Astrocyte (in vitro differentiated cells and primary cell): ENCODE results near the gene CELF3. TPM values are rescaled to one million over a fixed set of nuclear protein-coding genes. Genes with fewer than 3 reads are reported as not detected.

Experiments
- DNase-seq: peaks from one replicate; pipeline ENCODE4 v3.0.0-alpha.2; 2010; ENCODE audit warnings: low read depth
- FAIRE-seq: peaks from 2 replicates; lab custom pipeline; 2011; peaks lifted over from hg19 to GRCh38; lab: Jason Lieb, UNC
- H2AFZ ChIP-seq: 2 replicates; pipeline ENCODE4 v1.6.0; 2012; ENCODE audit warnings: low read depth, low read length, inconsistent platforms
- H3K27ac ChIP-seq: 2 replicates; pipeline ENCODE4 v1.5.1; 2011; ENCODE audit warnings: low read depth, low read length, inconsistent platforms
- H3K27me3 ChIP-seq: 2 replicates; pipeline ENCODE4 v1.6.0; 2011; ENCODE audit warnings: low read length, inconsistent platforms; ENCODE audit not compliant: insufficient read depth
- H3K36me3 ChIP-seq: 2 replicates; pipeline ENCODE4 v1.5.1; 2011; ENCODE audit warnings: low read length, inconsistent platforms; ENCODE audit not compliant: insufficient read depth
- H3K4me1 ChIP-seq: 2 replicates; pipeline ENCODE4 v1.5.1; 2011; ENCODE audit warnings: low read length, inconsistent platforms; ENCODE audit not compliant: insufficient read depth
- H3K4me2 ChIP-seq: 2 replicates; pipeline ENCODE4 v1.6.0; 2012; ENCODE audit warnings: low read length, inconsistent platforms
- H3K4me3 ChIP-seq: 2 replicates; pipeline ENCODE4 v1.5.1; 2011; ENCODE audit warnings: low read depth, mild to moderate bottlenecking, low read length, inconsistent platforms; ENCODE audit not compliant: insufficient read depth
- H3K79me2 ChIP-seq: 2 replicates; pipeline ENCODE4 v1.6.0; 2012; ENCODE audit warnings: mild to moderate bottlenecking, low read length, inconsistent platforms; ENCODE audit not compliant: insufficient read depth
- H3K9ac ChIP-seq: 2 replicates; pipeline ENCODE4 v1.6.0; 2012; ENCODE audit warnings: mild to moderate bottlenecking, low read length, inconsistent platforms
- H3K9me3 ChIP-seq: 2 replicates; pipeline ENCODE4 v1.5.1; 2012; ENCODE audit warnings: low read depth, mild to moderate bottlenecking, low read length, inconsistent platforms; ENCODE audit not compliant: insufficient read depth
- H4K20me1 ChIP-seq: 2 replicates; pipeline ENCODE4 v1.6.0; 2012; ENCODE audit warnings: low read length, inconsistent platforms; ENCODE audit not compliant: insufficient read depth
- H3K27ac Mint-ChIP-seq: one replicate; pipeline ENCODE4 v1.8.0; 2021; ENCODE audit warnings: mild to moderate bottlenecking, mixed read lengths; ENCODE audit not compliant: unreplicated experiment
- H3K27me3 Mint-ChIP-seq: one replicate; pipeline ENCODE4 v1.8.0; 2021; ENCODE audit warnings: low read depth, mixed read lengths; ENCODE audit not compliant: unreplicated experiment
- H3K36me3 Mint-ChIP-seq: one replicate; pipeline ENCODE4 v1.8.0; 2021; ENCODE audit warnings: low read depth, mixed read lengths; ENCODE audit not compliant: unreplicated experiment
- H3K4me1 Mint-ChIP-seq: one replicate; pipeline ENCODE4 v1.8.0; 2021; ENCODE audit warnings: low read depth, mixed read lengths; ENCODE audit not compliant: unreplicated experiment
- H3K4me3 Mint-ChIP-seq: one replicate; pipeline ENCODE4 v1.8.0; 2021; ENCODE audit warnings: mild to moderate bottlenecking, moderate library complexity, mixed read lengths; ENCODE audit not compliant: unreplicated experiment
- H3K9me3 Mint-ChIP-seq: one replicate; pipeline ENCODE4 v1.8.0; 2021; ENCODE audit warnings: mild to moderate bottlenecking, mixed read lengths; ENCODE audit not compliant: unreplicated experiment
- EZH2 ChIP-seq: IDR thresholded peaks from 2 replicates; pipeline ENCODE4 v1.6.1; 2012; ENCODE audit warnings: mild to moderate bottlenecking, low read length, inconsistent platforms; ENCODE audit not compliant: insufficient read depth
- total RNA-seq: library from RNA; stranded (reverse); gene quantifications from 2 replicates; pipeline ENCODE4 v1.2.1, GENCODE V29; 2021
- TF ChIP-seq, protein P1 (sequence below): IDR thresholded peaks from 2 replicates; pipeline ENCODE4 v1.5.1; 2011; ENCODE audit warnings: low read depth, mild to moderate bottlenecking, inconsistent platforms, low read length, moderate library complexity; ENCODE audit not compliant: insufficient read depth

CELF3 gene
- total RNA-seq, 1 donor from 2014 or later: not detected

DNA sequence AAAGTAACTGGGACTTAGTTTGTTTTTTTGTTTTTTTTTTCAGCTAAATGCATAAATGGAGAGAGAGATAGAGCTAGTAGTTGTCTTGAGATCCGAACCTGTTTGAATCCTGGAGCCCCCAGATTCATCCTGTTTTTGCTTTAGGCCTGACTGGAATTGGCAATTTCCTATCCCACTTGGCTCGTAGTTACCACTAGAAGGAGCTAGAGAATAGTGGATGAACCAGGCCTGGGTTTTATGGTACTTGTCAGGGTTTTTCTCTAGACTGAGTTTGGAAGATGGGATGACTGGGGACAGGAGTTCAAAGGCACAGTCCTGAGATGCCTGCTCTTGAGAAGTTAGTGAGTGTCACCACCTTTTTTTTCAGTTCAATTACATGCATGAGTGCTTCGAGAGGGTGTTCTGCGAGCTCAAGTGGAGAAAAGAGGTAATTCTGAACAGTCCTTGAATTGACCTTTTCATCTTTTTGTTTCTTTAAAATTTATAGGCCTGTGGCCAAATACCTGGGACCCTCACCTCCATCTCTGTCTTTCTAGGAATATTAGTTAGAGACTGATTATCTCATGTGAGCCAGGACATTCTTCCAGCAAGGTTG, 23.4 kb downstream of the CELF3 start:
- Histone ChIP-seq H3K9me3 (no peaks in the 10 kb centered on the region), H3K27ac (no peak overlapping the region), H3K4me2 (no peak overlapping the region), H3K79me2 (no peaks in the 10 kb centered on the region), H3K9ac (no peak overlapping the region), H3K4me1 (no peaks in the 10 kb centered on the region), H3K27me3 (no peaks in the 10 kb centered on the region), H3K36me3 (peaks cover 26% of the 10 kb centered on the region), H3K4me3 (no peak overlapping the region), H2AFZ (no peak overlapping the region), H4K20me1 (no peaks in the 10 kb centered on the region)
- H3K9me3 Mint-ChIP-seq: no peaks in the 10 kb centered on the region
- H3K36me3 Mint-ChIP-seq: peaks cover 19% of the 10 kb centered on the region
- TF ChIP-seq, protein P1, sequence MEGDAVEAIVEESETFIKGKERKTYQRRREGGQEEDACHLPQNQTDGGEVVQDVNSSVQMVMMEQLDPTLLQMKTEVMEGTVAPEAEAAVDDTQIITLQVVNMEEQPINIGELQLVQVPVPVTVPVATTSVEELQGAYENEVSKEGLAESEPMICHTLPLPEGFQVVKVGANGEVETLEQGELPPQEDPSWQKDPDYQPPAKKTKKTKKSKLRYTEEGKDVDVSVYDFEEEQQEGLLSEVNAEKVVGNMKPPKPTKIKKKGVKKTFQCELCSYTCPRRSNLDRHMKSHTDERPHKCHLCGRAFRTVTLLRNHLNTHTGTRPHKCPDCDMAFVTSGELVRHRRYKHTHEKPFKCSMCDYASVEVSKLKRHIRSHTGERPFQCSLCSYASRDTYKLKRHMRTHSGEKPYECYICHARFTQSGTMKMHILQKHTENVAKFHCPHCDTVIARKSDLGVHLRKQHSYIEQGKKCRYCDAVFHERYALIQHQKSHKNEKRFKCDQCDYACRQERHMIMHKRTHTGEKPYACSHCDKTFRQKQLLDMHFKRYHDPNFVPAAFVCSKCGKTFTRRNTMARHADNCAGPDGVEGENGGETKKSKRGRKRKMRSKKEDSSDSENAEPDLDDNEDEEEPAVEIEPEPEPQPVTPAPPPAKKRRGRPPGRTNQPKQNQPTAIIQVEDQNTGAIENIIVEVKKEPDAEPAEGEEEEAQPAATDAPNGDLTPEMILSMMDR: peak; percentile 71
- TF ChIP-seq EZH2: no peak
- no peaks in the 10 kb centered on the region for H3K27me3 Mint-ChIP-seq
- FAIRE-seq (no peak), DNase-seq (peak; percentile 4)
- peaks cover 1% of the 10 kb centered on the region for H3K4me1 Mint-ChIP-seq
- peak overlapping the region; percentile 47 for H3K27ac Mint-ChIP-seq
- no peak overlapping the region for H3K4me3 Mint-ChIP-seq

DNA sequence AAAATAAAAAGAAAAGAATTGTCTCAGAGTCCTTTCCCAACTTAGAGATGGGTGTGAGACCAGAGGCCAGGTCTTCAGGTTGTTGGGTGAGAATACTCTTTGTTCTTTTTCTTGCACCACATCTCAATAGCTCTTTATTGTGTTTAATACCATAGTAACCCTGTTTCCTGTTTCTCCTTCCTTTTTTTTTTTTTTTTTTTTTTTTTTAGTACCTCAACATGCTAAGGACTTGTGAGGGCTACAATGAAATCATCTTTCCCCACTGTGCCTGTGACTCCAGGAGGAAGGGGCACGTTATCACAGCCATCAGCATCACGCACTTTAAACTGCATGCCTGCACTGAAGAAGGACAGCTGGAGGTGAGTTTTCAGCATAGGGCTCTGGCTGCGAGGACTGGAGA, 24.4 kb downstream of the CELF3 start:
- no peaks in the 10 kb centered on the region for H3K27me3 ChIP-seq
- TF ChIP-seq EZH2: no peak
- TF ChIP-seq, protein P1: no peak
- no peak overlapping the region for H3K9ac ChIP-seq
- no peak overlapping the region for H3K4me2 ChIP-seq
- H3K4me1 Mint-ChIP-seq: peaks cover 1% of the 10 kb centered on the region
- no peaks in the 10 kb centered on the region for H3K79me2 ChIP-seq
- no peaks in the 10 kb centered on the region for H3K9me3 ChIP-seq
- H3K9me3 Mint-ChIP-seq: no peaks in the 10 kb centered on the region
- FAIRE-seq (no peak), DNase-seq (no peak)
- no peak overlapping the region for H3K27ac Mint-ChIP-seq
- no peaks in the 10 kb centered on the region for H3K4me1 ChIP-seq
- no peaks in the 10 kb centered on the region for H3K27me3 Mint-ChIP-seq
- H3K4me3 Mint-ChIP-seq: no peak overlapping the region
- H3K36me3 ChIP-seq: peaks cover 26% of the 10 kb centered on the region
- no peak overlapping the region for H3K27ac ChIP-seq
- H4K20me1 ChIP-seq: no peaks in the 10 kb centered on the region
- H2AFZ ChIP-seq: no peak overlapping the region
- H3K4me3 ChIP-seq: no peak overlapping the region
- peaks cover 19% of the 10 kb centered on the region for H3K36me3 Mint-ChIP-seq

DNA sequence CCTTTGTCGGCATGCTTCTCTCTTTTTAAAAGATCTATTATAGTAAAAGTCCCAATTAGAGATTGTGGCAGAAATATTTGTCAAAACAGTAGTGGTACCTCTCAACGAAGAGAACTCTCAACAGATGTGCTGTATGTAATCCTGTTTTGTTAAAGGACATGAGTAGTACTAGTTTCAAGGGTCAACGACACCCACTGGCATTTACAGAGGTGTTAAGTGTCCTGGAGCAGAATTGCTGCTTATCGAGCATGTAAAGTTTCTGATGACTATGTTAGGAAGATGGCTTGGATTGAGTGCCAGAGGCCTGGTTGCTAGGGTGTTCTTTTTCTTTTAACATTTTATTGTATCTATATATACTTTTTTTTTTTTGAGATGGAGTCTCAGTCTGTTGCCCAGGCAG, 27.1 kb downstream of the CELF3 start:
- Histone ChIP-seq H3K4me1 (no peaks in the 10 kb centered on the region), H3K27ac (no peak overlapping the region), H3K79me2 (no peaks in the 10 kb centered on the region), H3K36me3 (peaks cover 16% of the 10 kb centered on the region), H4K20me1 (no peaks in the 10 kb centered on the region), H2AFZ (no peak overlapping the region), H3K9ac (no peak overlapping the region), H3K4me2 (no peak overlapping the region), H3K4me3 (no peak overlapping the region), H3K27me3 (no peaks in the 10 kb centered on the region), H3K9me3 (no peaks in the 10 kb centered on the region)
- Mint-ChIP-seq H3K27me3 (no peaks in the 10 kb centered on the region), H3K36me3 (peaks cover 8% of the 10 kb centered on the region), H3K4me3 (no peak overlapping the region), H3K27ac (no peak overlapping the region), H3K4me1 (peaks cover 1% of the 10 kb centered on the region), H3K9me3 (no peaks in the 10 kb centered on the region)
- no peak for DNase-seq
- TF ChIP-seq, protein P1: no peak
- no peak for TF ChIP-seq EZH2
- FAIRE-seq: no peak
